NCI-H1436 treated with DMSO at 0.1 percent for 48 hours (cell line): ENCODE results near the gene SIPA1L3.

ENCODE experiments used
- DNase-seq: peaks from one replicate; lab custom pipeline; 2025; lab: John Stamatoyannopoulos, UW

Gene SIPA1L3

DNA sequence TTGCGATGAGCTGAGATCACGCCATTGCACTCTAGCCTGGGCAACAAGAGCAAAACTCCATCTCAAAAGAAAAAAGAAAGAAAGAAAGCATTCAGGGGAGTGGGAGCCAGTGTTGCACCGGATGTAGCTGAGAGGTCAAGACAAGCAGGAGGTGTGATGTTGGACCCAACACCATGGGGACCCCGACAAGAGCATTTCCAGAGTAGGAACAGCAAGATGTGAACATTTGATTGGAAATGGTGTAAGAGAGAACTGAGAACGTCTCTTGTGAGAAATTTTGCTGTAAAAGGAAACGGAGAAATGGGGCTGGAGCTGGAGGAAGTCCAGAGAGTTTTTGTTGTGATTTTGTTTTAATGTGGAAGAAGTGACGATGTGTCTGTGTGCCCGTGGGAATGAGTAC is 332.8 kb downstream of the SIPA1L3 start:
- no peak for DNase-seq

DNA sequence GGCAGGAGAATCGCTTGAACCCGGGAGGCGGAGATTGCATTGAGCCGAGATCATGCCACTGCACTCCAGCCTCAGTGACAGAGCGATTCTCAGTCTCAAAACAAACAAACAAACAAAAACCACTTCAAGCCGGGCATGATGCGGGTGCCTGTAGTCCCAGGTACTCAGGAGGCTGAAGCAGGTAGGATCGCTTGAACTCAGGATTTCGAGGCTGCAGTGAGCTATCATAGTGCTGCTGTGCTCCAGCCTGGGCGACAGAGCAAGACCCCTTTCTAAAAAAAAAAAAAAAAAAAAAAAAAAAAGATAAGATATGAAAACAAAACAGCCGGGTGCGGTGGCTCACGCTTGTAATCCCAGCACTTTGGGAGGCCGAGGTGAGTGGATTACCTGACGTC is 336.3 kb downstream of the SIPA1L3 start:
- no peak for DNase-seq

DNA sequence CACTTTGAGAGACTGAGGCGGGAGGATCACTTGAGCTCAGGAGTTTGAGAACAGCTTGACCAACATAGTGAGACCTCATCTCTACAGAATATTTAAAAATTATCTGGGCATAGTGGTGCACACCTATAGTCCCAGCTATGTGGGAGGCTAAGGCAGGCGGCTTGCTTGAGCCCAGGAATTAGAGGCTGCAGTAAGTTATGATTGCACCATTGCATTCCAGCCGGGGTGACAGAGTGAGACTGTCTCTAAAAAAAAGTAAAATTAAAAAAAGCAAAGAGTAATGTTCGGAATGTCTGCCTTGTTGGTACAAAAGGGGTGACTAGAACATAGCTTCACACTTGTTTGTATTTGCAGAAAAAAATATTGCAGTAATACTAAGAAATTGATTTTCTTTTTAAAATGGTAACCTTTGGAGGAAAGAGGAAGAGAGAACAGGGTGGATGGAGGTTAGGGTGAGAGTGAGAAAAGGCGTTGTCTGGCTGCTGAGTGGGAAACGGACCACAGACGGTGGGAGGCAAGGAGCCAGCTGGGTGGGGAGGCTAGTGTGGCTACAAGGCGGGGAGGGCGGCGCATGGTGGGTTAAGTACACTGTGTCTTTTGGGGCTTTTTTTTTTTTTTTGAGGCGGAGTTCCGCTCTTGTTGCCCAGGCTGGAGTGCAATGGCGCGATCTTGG is 339.0 kb downstream of the SIPA1L3 start:
- DNase-seq, result no peak

DNA sequence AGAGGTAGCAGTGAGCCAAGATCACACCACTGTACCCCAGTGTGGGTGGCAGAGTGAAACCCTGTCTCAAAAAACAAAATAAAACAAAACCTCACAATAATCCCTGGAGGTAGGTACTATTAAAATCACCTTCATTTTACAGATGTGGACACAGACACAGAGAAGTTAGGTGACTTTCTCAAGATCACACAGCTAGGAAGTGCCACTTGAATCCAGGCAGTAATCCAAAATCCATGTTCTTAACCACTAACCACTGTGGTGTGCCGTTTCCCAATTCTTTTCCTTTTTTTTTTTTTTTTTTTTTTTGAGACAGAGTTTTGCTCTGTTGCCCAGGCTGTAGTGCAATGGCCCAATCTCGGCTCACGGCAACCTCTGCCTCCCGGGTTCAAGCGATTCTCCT is 340.1 kb downstream of the SIPA1L3 start:
- no peak for DNase-seq

DNA sequence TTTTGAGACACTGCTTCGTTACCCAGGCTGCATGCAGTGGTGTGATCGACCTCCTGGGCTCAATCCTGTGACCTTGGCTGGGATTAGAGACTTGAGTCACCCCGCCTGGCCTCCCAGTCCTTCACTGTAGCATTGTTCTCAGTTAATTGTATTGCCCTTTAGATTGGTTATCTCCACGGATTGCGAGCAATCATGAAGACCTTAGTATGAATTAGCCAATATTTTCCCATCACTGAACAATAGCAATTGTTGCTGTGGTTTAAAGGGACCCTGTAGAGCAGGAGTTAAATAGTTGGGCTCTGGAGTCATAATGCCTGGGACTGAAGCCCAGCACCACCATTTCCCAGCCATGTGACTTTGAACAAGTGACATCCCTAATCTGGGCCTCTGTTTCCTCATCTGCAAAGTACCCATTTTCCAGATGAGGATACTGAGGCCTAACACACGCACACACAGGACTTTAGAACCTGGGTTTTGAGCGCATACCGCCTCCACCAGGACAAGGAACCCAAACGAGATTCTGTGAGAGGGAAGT is 340.8 kb downstream of the SIPA1L3 start:
- DNase-seq, result no peak

DNA sequence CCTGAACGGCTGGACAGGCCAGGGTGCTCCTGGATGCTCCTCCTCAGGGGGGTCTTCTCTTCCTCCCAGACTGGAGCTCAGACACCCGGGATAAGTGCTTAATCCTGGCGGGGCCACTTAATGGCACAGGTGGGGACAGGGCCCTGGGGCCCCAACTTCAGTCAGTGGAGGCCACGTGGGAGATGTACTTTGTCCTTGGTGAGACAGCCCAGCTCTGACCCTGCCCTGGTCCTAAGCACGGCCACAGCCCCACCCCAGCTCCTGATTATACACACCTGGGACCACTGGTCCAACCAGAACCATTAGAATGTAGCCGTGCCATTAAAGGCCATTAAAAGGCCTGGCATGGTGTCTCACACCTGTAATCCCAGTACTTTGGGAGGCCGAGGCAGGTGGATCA is 341.4 kb downstream of the SIPA1L3 start:
- no peak for DNase-seq

DNA sequence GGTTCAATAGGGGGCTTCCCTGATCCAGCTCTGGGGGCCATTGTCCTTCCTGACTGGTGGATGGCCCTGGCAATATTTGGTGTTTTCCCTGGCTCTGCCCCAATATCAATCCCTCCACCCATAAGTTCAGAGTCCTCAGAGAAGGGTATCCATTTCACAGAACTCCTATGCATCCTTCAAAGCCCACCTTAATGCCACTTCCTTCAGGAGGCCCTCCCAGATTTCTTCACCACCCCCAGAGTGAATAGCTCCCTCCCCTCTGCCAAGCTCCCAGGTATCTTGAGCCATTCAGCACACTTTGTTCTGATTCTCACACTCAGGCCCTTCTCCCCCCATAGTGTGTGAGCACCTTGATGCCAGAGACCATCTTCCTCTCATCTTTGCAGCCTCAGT is 343.4 kb downstream of the SIPA1L3 start:
- no peak for DNase-seq

DNA sequence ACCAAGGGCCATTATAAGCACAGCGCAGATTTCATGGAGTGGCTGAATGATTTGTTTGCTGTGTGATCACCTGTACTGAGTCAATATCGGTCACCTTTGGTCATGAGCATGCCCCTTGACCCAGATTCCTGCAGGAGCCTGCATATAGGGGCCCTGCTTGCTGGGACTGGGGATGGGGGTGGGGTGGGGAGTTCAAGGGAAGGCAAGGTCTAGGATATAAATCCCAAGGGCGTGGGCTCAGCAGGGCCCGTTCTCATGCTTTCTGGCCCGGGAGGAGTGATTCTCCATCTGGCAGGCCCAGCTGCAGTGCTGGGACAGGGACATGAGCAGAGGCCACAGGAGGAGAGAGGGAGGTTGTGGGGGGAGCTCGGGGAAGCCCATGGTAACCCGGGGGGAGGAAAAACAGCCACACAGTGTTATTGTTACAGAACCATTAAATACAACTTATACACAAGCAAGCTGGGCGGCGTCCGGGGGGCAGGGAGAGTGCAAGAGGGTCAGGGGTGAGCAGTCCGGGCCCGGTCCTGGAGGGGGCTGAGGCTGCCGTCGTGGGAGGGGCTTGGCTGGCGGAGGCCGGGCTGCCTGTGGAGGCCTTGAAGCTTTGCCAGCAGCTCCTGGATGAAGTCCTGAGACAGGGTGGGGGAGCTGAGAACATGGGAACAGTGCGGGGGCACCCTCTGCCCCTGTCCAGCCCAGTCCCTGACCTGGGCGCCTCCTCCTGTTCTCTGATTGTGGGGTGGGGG is 344.0 kb downstream of the SIPA1L3 start:
- no peak for DNase-seq

DNA sequence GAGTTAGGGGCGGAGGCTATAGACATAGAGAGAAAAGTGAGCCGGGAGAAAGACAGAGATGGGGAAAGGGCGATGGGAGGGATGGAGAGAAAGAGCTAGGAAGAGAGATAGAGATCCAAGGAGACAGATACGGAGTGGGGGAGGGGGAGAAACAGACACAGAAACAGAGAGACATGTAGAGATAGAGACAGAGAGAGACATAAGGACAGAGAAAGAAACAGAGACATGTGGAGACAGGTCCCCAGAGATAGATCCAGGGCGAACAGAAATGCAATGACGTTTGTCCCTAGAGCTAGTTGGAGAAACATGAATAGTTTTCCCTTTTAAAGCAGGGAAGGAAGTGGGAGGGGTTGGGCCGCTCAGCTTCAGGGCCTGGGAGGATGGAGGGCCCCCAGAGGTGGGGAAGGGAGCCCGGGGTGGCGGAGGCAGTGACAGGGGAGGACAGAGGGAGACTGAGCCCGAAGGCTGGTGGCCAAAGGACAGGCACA is 344.6 kb downstream of the SIPA1L3 start:
- no peak for DNase-seq

DNA sequence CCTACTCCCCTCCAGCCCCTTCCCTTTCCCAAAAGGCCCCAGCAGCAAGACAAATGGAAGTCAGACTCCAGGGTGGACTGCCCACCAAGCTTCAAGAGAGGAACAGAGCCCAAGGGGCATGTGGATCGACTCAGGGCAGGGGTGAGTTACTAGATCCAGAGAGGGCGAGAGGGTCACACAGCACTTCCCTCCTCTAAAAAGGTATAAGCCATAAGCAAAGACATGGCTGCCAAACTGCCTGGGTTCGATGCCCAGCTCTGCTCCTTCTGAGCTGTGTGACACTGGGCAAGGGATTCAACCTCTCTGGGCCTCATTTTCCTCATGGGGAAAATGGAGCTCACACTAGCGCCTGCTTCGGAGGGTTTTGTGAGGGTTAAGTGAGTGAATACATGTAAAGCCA is 345.4 kb downstream of the SIPA1L3 start:
- no peak for DNase-seq

DNA sequence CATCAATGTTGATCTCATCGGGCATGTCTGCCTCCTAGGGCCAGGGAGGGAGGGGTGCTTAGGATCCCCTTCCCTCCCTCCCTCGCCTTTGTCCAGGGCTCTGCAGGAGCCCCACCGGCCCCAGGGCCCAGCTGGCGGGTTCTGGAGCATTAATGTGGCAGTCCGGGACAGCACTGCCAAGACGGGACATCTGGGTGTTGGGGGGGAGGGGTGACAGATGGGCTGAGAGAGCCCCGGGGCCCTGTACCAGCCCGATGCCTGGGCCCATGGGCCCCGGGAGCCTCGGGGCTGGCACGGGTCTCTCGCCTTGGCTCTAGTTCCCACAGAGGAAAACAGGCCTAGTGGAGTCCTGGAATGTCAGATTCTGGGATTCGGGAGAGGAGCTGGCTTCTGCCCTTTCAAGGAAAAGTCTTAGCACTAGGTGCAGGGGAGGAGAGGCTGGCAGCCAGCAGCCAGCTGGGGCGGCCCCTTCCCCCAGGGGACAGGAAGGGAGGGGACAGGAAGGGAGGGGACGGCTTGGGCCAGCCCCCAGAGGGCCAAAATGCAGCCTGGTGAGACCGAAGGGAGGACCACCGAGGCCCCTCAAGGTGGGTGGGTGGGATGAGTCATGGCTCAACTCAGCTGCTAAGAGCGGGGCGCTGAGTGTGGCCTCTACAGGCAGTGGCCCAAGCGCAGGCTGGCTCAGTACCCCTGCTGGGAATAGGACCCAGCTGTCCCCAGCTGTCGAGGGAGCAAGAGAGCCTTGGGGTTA is 346.1 kb downstream of the SIPA1L3 start:
- DNase-seq, result no peak

DNA sequence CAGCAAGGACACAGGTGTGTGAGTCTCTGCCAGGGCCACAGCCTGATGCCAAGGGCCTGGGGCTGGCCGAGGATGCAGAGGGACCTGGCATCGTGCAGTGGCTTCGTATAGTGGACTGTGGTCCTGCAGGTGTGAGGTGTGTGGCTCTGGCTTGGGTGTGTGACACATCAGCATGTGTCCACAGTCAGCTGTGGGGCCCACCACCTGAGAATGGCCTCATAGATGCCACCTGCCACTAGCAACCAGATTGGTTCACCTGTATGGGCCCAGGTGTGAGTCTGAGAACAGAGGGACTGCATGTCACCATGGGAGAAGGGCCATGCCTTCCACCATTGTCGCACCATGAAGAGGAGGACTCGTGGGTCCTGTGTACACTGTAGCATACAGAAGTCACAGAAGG is 346.8 kb downstream of the SIPA1L3 start:
- no peak for DNase-seq

DNA sequence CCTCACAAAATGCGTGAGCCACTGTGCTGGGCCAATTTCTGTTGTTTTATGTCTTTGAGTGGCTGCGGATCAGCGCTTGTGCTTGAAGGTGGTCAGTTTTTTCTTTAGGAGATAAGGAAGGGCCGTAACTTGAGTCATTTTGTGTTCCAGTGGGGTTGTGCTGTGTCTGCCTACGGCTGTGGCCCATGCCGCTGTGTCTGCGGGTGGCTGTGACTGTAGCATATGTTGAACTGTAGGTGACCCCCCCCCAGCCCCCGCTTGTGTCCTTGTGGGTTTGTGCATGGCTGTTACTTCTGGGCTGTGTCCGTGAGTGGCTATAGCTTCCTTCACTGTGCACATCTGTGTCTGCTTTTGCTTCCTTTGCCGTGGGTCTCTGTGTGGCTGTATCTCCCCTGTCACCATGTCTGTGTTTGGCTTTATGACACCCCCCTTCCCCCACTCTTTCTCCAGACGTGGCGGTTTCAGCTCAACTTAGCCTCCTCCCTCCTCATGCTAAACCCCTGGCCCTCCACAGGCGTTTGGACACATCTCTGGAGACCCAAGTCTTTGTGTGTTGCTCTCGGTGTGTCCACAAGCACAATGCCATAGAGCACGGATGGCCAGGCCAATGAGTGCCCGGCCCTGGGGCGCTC is 348.5 kb downstream of the SIPA1L3 start:
- DNase-seq, result no peak
